Osteoblast (primary cell): Measurements from ENCODE around the gene LRP3. TPM values are rescaled to one million over a fixed set of nuclear protein-coding genes. Genes with fewer than 3 reads are reported as not detected.
A peak's percentile ranks its signal among the peaks of the same experiment; 100 is the strongest.

Experiments used
- DNase-seq: peaks from one replicate; pipeline ENCODE4 v3.0.0; 2011; ENCODE audit warnings: low spot score, mixed read lengths; ENCODE audit not compliant: insufficient read length; ENCODE audit errors: missing footprints
- H2AFZ ChIP-seq: 2 replicates; pipeline ENCODE4 v1.6.0; 2011; ENCODE audit warnings: mild to moderate bottlenecking, low read length
- H3K27ac ChIP-seq: 2 replicates; pipeline ENCODE4 v1.5.1; 2011; ENCODE audit warnings: mild to moderate bottlenecking, low read depth, low read length, moderate library complexity
- H3K27me3 ChIP-seq: 2 replicates; pipeline ENCODE4 v1.6.0; 2012; ENCODE audit warnings: mild to moderate bottlenecking, control low read depth, inconsistent platforms, low read length, moderate library complexity; ENCODE audit not compliant: insufficient read depth
- H3K36me3 ChIP-seq: 2 replicates; pipeline ENCODE4 v1.5.1; 2011; ENCODE audit warnings: mild to moderate bottlenecking, low read length, control low read depth, moderate library complexity; ENCODE audit not compliant: insufficient read depth
- H3K4me1 ChIP-seq: 2 replicates; pipeline ENCODE4 v1.5.1; 2011; ENCODE audit warnings: mild to moderate bottlenecking, low read length, control low read depth, moderate library complexity; ENCODE audit not compliant: insufficient read depth
- H3K4me2 ChIP-seq: 2 replicates; pipeline ENCODE4 v1.6.0; 2011; ENCODE audit warnings: mild to moderate bottlenecking, low read length; ENCODE audit not compliant: insufficient read depth
- H3K4me3 ChIP-seq: fragments of 200-600 bp; sonication (generic); 3 replicates; pipeline ENCODE4 v1.5.1; 2012; ENCODE audit warnings: mild to moderate bottlenecking, low read length, inconsistent platforms; ENCODE audit not compliant: insufficient read depth
- H3K79me2 ChIP-seq: 2 replicates; pipeline ENCODE4 v1.6.0; 2012; ENCODE audit warnings: mild to moderate bottlenecking, low read length, control low read depth, inconsistent platforms; ENCODE audit not compliant: insufficient read depth
- H3K9me3 ChIP-seq: 2 replicates; pipeline ENCODE4 v1.5.1; 2011; ENCODE audit warnings: low read depth, low read length, control low read depth
- H4K20me1 ChIP-seq: 2 replicates; pipeline ENCODE4 v1.6.0; 2012; ENCODE audit warnings: mild to moderate bottlenecking, low read length, control low read depth; ENCODE audit not compliant: insufficient read depth
- total RNA-seq: library from RNA; depleted of rRNA; stranded (reverse); fragments of >200 nt; gene quantifications from 2 replicates; pipeline ENCODE4 v1.2.3, GENCODE V29; 2012
- TF ChIP-seq, protein P1 (sequence below): IDR thresholded peaks from 2 replicates; pipeline ENCODE4 v1.5.1; 2011; ENCODE audit warnings: mild to moderate bottlenecking, low read depth, low read length, moderate library complexity; ENCODE audit errors: extremely low read depth

The LRP3 gene
- total RNA-seq, 1 donor: 38.4 TPM

DNA sequence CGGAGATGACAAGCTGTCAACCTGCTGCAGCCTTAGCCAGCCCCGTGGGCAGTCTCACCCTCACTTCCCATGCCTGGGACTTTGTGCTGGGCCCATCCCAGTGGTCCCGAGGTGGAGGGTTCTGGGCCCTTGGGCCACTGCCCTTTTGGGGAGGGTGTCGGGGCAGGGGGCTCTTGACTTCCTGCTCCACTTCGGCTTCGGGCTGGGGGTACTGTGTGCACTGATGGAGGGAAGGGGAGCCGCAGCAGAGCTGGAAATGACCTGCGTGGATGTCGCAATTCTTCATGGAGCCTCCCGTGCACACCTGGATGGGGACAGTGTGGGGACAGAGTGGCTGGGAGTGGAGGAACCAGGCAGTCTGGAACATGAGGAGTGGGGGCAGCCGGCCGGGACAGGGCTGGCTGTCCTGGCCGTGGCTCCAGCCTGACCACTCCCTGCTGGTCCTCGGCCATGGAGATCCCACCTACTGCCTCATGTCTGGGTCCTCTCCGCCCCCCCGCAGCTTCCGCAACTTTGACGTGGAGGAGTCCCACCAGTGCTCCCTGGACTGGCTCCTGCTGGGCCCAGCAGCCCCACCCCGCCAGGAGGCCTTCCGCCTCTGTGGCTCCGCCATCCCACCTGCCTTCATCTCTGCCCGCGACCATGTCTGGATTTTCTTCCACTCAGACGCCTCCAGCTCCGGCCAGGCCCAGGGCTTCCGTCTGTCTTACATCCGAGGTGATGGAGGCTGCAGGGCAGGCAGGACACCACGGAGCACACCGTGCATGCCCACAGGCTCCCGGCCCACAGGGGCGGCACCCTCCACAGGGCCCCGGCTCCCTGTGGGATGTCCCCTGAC is 10.2 kb downstream of the LRP3 start:
- DNase-seq: peak; percentile 85
- no peak overlapping the region for H3K4me3 ChIP-seq
- H3K27me3 ChIP-seq: no peaks in the 10 kb centered on the region
- H3K27ac ChIP-seq: no peak overlapping the region
- no peaks in the 10 kb centered on the region for H3K9me3 ChIP-seq
- H3K4me2 ChIP-seq: no peak overlapping the region
- no peaks in the 10 kb centered on the region for H3K79me2 ChIP-seq
- no peaks in the 10 kb centered on the region for H3K36me3 ChIP-seq
- TF ChIP-seq, protein P1, sequence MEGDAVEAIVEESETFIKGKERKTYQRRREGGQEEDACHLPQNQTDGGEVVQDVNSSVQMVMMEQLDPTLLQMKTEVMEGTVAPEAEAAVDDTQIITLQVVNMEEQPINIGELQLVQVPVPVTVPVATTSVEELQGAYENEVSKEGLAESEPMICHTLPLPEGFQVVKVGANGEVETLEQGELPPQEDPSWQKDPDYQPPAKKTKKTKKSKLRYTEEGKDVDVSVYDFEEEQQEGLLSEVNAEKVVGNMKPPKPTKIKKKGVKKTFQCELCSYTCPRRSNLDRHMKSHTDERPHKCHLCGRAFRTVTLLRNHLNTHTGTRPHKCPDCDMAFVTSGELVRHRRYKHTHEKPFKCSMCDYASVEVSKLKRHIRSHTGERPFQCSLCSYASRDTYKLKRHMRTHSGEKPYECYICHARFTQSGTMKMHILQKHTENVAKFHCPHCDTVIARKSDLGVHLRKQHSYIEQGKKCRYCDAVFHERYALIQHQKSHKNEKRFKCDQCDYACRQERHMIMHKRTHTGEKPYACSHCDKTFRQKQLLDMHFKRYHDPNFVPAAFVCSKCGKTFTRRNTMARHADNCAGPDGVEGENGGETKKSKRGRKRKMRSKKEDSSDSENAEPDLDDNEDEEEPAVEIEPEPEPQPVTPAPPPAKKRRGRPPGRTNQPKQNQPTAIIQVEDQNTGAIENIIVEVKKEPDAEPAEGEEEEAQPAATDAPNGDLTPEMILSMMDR: no peak
- H2AFZ ChIP-seq: no peak overlapping the region
- H3K4me1 ChIP-seq: no peaks in the 10 kb centered on the region
- H4K20me1 ChIP-seq: peaks cover 3% of the 10 kb centered on the region

DNA sequence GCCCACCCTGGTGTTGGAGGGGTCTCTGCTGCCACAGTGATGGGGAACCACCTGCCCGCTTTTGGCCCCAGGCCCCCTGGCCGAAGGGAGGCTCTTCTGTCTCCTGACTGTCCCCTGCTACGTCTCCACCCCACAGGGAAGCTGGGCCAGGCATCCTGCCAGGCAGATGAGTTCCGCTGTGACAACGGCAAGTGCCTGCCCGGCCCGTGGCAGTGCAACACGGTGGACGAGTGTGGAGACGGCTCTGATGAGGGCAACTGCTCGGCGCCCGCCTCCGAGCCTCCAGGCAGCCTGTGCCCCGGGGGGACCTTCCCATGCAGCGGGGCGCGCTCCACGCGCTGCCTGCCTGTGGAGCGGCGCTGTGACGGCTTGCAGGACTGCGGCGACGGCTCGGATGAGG is 11.0 kb downstream of the LRP3 start:
- TF ChIP-seq, protein P1: no peak
- Histone ChIP-seq H3K4me2 (no peak overlapping the region), H2AFZ (no peak overlapping the region), H4K20me1 (peaks cover 3% of the 10 kb centered on the region), H3K4me3 (no peak overlapping the region), H3K27me3 (no peaks in the 10 kb centered on the region), H3K9me3 (no peaks in the 10 kb centered on the region), H3K79me2 (no peaks in the 10 kb centered on the region), H3K4me1 (no peaks in the 10 kb centered on the region), H3K36me3 (no peaks in the 10 kb centered on the region), H3K27ac (no peak overlapping the region)
- DNase-seq: peak; percentile 59

DNA sequence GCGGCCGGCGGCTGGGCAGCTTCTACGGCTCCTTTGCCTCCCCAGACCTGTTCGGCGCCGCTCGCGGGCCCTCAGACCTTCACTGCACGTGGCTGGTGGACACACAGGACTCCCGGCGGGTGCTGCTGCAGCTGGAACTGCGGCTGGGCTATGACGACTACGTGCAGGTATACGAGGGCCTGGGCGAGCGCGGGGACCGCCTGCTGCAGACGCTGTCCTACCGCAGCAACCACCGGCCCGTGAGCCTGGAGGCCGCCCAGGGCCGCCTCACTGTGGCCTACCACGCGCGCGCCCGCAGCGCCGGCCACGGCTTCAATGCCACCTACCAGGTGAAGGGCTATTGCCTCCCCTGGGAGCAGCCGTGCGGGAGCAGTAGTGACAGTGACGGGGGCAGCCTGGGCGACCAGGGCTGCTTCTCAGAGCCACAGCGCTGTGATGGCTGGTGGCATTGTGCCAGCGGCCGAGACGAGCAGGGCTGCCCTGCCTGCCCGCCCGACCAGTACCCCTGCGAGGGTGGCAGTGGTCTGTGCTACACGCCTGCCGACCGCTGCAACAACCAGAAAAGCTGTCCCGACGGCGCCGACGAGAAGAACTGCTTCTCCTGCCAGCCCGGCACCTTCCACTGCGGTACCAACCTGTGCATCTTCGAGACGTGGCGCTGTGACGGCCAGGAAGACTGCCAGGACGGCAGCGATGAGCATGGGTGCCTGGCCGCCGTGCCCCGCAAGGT is 11.6 kb downstream of the LRP3 start:
- Histone ChIP-seq H3K4me2 (no peak overlapping the region), H3K9me3 (no peaks in the 10 kb centered on the region), H3K36me3 (no peaks in the 10 kb centered on the region), H3K27me3 (no peaks in the 10 kb centered on the region), H3K79me2 (no peaks in the 10 kb centered on the region), H3K4me1 (no peaks in the 10 kb centered on the region), H4K20me1 (peaks cover 3% of the 10 kb centered on the region), H3K27ac (no peak overlapping the region), H2AFZ (no peak overlapping the region), H3K4me3 (no peak overlapping the region)
- TF ChIP-seq, protein P1: no peak
- DNase-seq: peak; percentile 80
